AG04450 (cell line): ENCODE results near the gene CRBN. TPM values are rescaled to one million over a fixed set of nuclear protein-coding genes. Genes with fewer than 3 reads are reported as not detected.

Experiments used
- CTCF ChIA-PET: fragments of 300-600, 350-600 bp; formaldehyde crosslinking; extraction: SDS; loops from one replicate; lab custom pipeline; 2022; ENCODE audit warnings: antibody characterized with exemption, inconsistent platforms; lab: Charles Lee
- POLR2A ChIA-PET: fragments of 350-600 bp; formaldehyde crosslinking; extraction: SDS; loops from one replicate; lab custom pipeline; 2021; ENCODE audit warnings: antibody characterized with exemption, inconsistent platforms; lab: Yijun Ruan, JAX
- DNase-seq: peaks from one replicate; pipeline ENCODE4 v3.0.0-alpha.2; 2011; ENCODE audit warnings: low read depth, low spot score
- H3K27ac ChIP-seq: one replicate; pipeline ENCODE4 v1.5.1; 2012; ENCODE audit warnings: low read depth, low read length, control low read depth
- H3K27me3 ChIP-seq: one replicate; pipeline ENCODE4 v1.6.0; 2012; ENCODE audit warnings: low read length; ENCODE audit not compliant: control insufficient read depth, insufficient read depth
- H3K4me3 ChIP-seq: 2 replicates; pipeline ENCODE4 v1.5.1; 2011; ENCODE audit warnings: mild to moderate bottlenecking, low read depth, low read length, control low read depth
- H3K9me3 ChIP-seq: 2 replicates; pipeline ENCODE4 v1.5.1; 2012; ENCODE audit warnings: low read length; ENCODE audit not compliant: control insufficient read depth, insufficient read depth
- CTCF ChIP-seq: IDR thresholded peaks from 2 replicates; pipeline ENCODE4 v1.5.1; 2011; ENCODE audit warnings: low read depth, low read length, control low read depth, inconsistent platforms
- polyA plus RNA-seq: library from polyadenylated mRNA; depleted of rRNA; stranded (reverse); fragments of >200 nt; gene quantifications from 2 replicates; pipeline ENCODE4 v1.2.3, GENCODE V29; 2011

Gene CRBN
- polyA plus RNA-seq, 1 experiment, result 44.2 TPM

- no peak for TF ChIP-seq CTCF
- H3K27me3 ChIP-seq, result no peaks in the 10 kb centered on the region
- H3K27ac ChIP-seq, result no peak overlapping the region
- ChIA-PET CTCF (interaction anchor here (0.6 to 1.3 kb wide), 2 partner anchors 50 to 71 kb away, joined by 3 to 4 read pairs; partner anchors contain the start of gene CRBN), POLR2A (no interaction called here)
- DNase-seq, result no peak
- peaks cover 3% of the 10 kb centered on the region; the same call in 1 of the 2 replicates for H3K9me3 ChIP-seq
- H3K4me3 ChIP-seq, result no peak overlapping the region
Observed at GRCh38 chr3:3129579-3129978, 49.9 kb downstream of the CRBN start.

- H3K27me3 ChIP-seq, result no peaks in the 10 kb centered on the region
- DNase-seq, result no peak
- peak overlapping the region; percentile 96 for H3K27ac ChIP-seq
- POLR2A ChIA-PET, result no interaction called here
- TF ChIP-seq CTCF, result no peak
- CTCF ChIA-PET, result no interaction called here
- peaks cover 3% of the 10 kb centered on the region; the same call in 1 of the 2 replicates for H3K9me3 ChIP-seq
- H3K4me3 ChIP-seq, result peak overlapping the region; percentile 90
Observed at GRCh38 chr3:3127432-3128010, 52.0 kb downstream of the CRBN start.

- ChIA-PET CTCF (no interaction called here), POLR2A (interaction anchor here (0.6 kb wide), 1 partner anchor 270 kb away, joined by 3 read pairs; no protein-coding TSS in a partner anchor)
- peak within 1 kb of the TSS; percentile 96 for H3K27ac ChIP-seq
- peak; percentile 82 for DNase-seq
- TF ChIP-seq CTCF, result 0 out of 2 replicates have a peak, but pooled peaks have one; percentile 4
- H3K4me3 ChIP-seq, result peak within 1 kb of the TSS; percentile 90
- no peaks in the 10 kb centered on the region for H3K27me3 ChIP-seq
- peaks cover 3% of the 10 kb centered on the region; the same call in 1 of the 2 replicates for H3K9me3 ChIP-seq
Observed at GRCh38 chr3:3126477-3127431, 52.7 kb downstream of the CRBN start, which contains the start of gene TRNT1. Gene TRNT1, plus strand, starts transcription at chr3:3126940. Its CDS starts 2,101 bp downstream, at chr3:3129041.

- Histone ChIP-seq H3K27me3 (no peaks in the 10 kb centered on the region), H3K4me3 (peak overlapping the region; percentile 90), H3K9me3 (peaks cover 3% of the 10 kb centered on the region; the same call in 1 of the 2 replicates), H3K27ac (peak overlapping the region; percentile 90)
- no peak for DNase-seq
- TF ChIP-seq CTCF, result no peak
- POLR2A ChIA-PET, result interaction anchor here (0.6 kb wide), 2 partner anchors 128 to 271 kb away, joined by 3 read pairs; no protein-coding TSS in a partner anchor
- CTCF ChIA-PET, result no interaction called here
Observed at GRCh38 chr3:3125977-3126376, 53.5 kb downstream of the CRBN start.
